ENCODE results near the gene TCL1A. TPM values are rescaled to one million over a fixed set of nuclear protein-coding genes. Genes with fewer than 3 reads are reported as not detected.

TCL1A gene
- total RNA-seq, 1 experiment from 2014 or later: not detected

GRCh38 chr14:95760596-95760995 is 46.7 kb upstream of the TCL1A start:
- H3K27ac Mint-ChIP-seq: no peak overlapping the region
- Histone ChIP-seq H2AFZ (ENCODE audit: low read length) (no peak overlapping the region), H2BK12ac (ENCODE audit: insufficient read length, low read depth, low read length) (no peak overlapping the region), H3K27me3 (ENCODE audit: insufficient read depth, low read length) (no peaks in the 10 kb centered on the region), H3K79me1 (ENCODE audit: insufficient read depth, low read depth, low read length, poor library complexity, severe bottlenecking) (no peaks in the 10 kb centered on the region), H2BK5ac (ENCODE audit: insufficient read length, low read length) (no peak overlapping the region), H3K27ac (ENCODE audit: insufficient read length, low read depth, low read length) (no peak overlapping the region), H3K4me2 (ENCODE audit: insufficient read depth, insufficient read length, low read length) (no peak overlapping the region), H2BK20ac (ENCODE audit: low read depth, low read length, poor library complexity, severe bottlenecking) (no peak overlapping the region), H3K14ac (ENCODE audit: insufficient read depth, low read length) (no peak overlapping the region), H3K9me3 (ENCODE audit: control insufficient read depth, low read depth, low read length) (no peaks in the 10 kb centered on the region), H3K4ac (ENCODE audit: low read depth, low read length) (no peak overlapping the region), H3K56ac (ENCODE audit: insufficient read length, low read depth, low read length) (no peak overlapping the region), H2BK15ac (ENCODE audit: low read depth, low read length) (no peak overlapping the region), H4K20me1 (ENCODE audit: control insufficient read depth, insufficient read depth, insufficient read length) (no peaks in the 10 kb centered on the region), H2AK5ac (ENCODE audit: insufficient read length, low read length) (no peak overlapping the region), H4K8ac (replicated peaks; ENCODE audit: insufficient read length, low read depth, low read length) (no peak overlapping the region), H2BK120ac (ENCODE audit: low read depth, low read length, poor library complexity, severe bottlenecking) (no peak overlapping the region), H3K23ac (ENCODE audit: insufficient read length, low read depth, low read length) (no peak overlapping the region), H4K91ac (ENCODE audit: insufficient read length, low read depth, low read length) (no peak overlapping the region), H3K23me2 (ENCODE audit: insufficient read length, low read depth, low read length, poor library complexity, severe bottlenecking) (no peaks in the 10 kb centered on the region), H3K79me2 (ENCODE audit: insufficient read depth, low read length) (no peaks in the 10 kb centered on the region), H3K4me1 (ENCODE audit: insufficient read depth, low read length) (no peaks in the 10 kb centered on the region), H3K18ac (ENCODE audit: insufficient read length, low read depth, low read length) (no peak overlapping the region), H3K9ac (ENCODE audit: extremely low read depth, insufficient read length, low read length) (no peak overlapping the region), H3T11ph (ENCODE audit: low read length) (no peak overlapping the region), H4K5ac (ENCODE audit: insufficient read length, low read depth, low read length) (no peak overlapping the region)
- TF ChIP-seq CTCF (conservative IDR thresholded peaks at IDR 0.05): no peak
- WGBS (ENCODE audit: extremely low coverage, insufficient read length, low lambda C conversion rate): no CpG with 5 or more reads among the region's 3 CpGs
- H3K4me3 Mint-ChIP-seq: no peak overlapping the region
- H3K27me3 Mint-ChIP-seq (ENCODE audit: low read depth): peaks cover 21% of the 10 kb centered on the region
- H3K4me1 Mint-ChIP-seq: peaks cover 10 to 12% of the 10 kb centered on the region in 2 experiments
- no peaks in the 10 kb centered on the region; a peak in 1 of 7 replicates for H3K36me3 Mint-ChIP-seq (ENCODE audit: insufficient read depth in 1 of 3, low read depth in 3 of 3)
- no peak for DNase-seq
- no peaks in the 10 kb centered on the region for H3K9me3 Mint-ChIP-seq

Data from H9 (cell line).